CD4-positive, alpha-beta T cell treated with Interleukin-4 for 4 hours (primary cell): Measurements from ENCODE around the gene UNC13B.
A peak's percentile ranks its signal among the peaks of the same experiment; 100 is the strongest.
"Not testable (repeated sequence)": the region's sequence is repeated elsewhere in the genome, so short reads cannot be mapped to it uniquely, and the experiment has no call there.

Experiments
- DNase-seq: peaks from one replicate; pipeline ENCODE4 v3.0.0-alpha.2; 2020

The UNC13B gene

GRCh38 chr9:35395706-35396101 lies 233.9 kb downstream of the UNC13B start:
- DNase-seq, result no peak

GRCh38 chr9:35396560-35397215 lies 234.9 kb downstream of the UNC13B start:
- no peak for DNase-seq

- no peak for DNase-seq
Observed at GRCh38 chr9:35397216-35397698, 235.4 kb downstream of the UNC13B start.

GRCh38 chr9:35397923-35398322 lies 236.1 kb downstream of the UNC13B start:
- no peak for DNase-seq

GRCh38 chr9:35398651-35399335 lies 237.0 kb downstream of the UNC13B start:
- no peak for DNase-seq

- no peak for DNase-seq
Observed at GRCh38 chr9:35404865-35405264, 243.1 kb downstream of the UNC13B start.

- no peak for DNase-seq
Observed at GRCh38 chr9:35406183-35406959, 244.6 kb downstream of the UNC13B start.

GRCh38 chr9:35407846-35408245 lies 246.0 kb downstream of the UNC13B start:
- peak; percentile 3 for DNase-seq

GRCh38 chr9:35409434-35409833 lies 247.6 kb downstream of the UNC13B start:
- DNase-seq, result not testable (repeated sequence)

GRCh38 chr9:35414889-35415288 lies 253.1 kb downstream of the UNC13B start:
- DNase-seq, result no peak

GRCh38 chr9:35415402-35416097 lies 253.7 kb downstream of the UNC13B start:
- DNase-seq, result no peak

GRCh38 chr9:35416098-35416427 lies 254.3 kb downstream of the UNC13B start:
- no peak for DNase-seq

- DNase-seq, result no peak
Observed at GRCh38 chr9:35422346-35422745, 260.5 kb downstream of the UNC13B start.

GRCh38 chr9:35422753-35423152 lies 260.9 kb downstream of the UNC13B start:
- DNase-seq, result no peak

GRCh38 chr9:35423499-35423898 lies 261.7 kb downstream of the UNC13B start:
- DNase-seq, result no peak

GRCh38 chr9:35424356-35425352 lies 262.8 kb downstream of the UNC13B start:
- no peak for DNase-seq

GRCh38 chr9:35426627-35427026 lies 264.8 kb downstream of the UNC13B start:
- no peak for DNase-seq

- DNase-seq, result no peak
Observed at GRCh38 chr9:35431467-35431866, 269.7 kb downstream of the UNC13B start.

- DNase-seq, result no peak
Observed at GRCh38 chr9:35432076-35432475, 270.3 kb downstream of the UNC13B start.

- no peak for DNase-seq
Observed at GRCh38 chr9:35436933-35437332, 275.1 kb downstream of the UNC13B start.

GRCh38 chr9:35446012-35446411 lies 284.2 kb downstream of the UNC13B start:
- DNase-seq, result no peak

- no peak for DNase-seq
Observed at GRCh38 chr9:35448496-35448895, 286.7 kb downstream of the UNC13B start.
